Muscle layer of duodenum (tissue), 2 donors: ENCODE data around the gene HOXA4.

Experiments used
- H3K27ac ChIP-seq: one replicate; pipeline ENCODE4 v1.7.0; 2013; ENCODE audit warnings: mild to moderate bottlenecking, low read length
- H3K27me3 ChIP-seq: one replicate; pipeline ENCODE4 v1.7.0; 2013; ENCODE audit warnings: low read depth, mild to moderate bottlenecking, control low read depth, low read length
- H3K36me3 ChIP-seq, 2 donors: one replicate each; pipeline ENCODE4 v1.7.0; 2013; ENCODE audit warnings: low read length in 2 of 2, control low read depth in 1 of 2, mild to moderate bottlenecking in 1 of 2; ENCODE audit not compliant: insufficient read depth in 2 of 2, control insufficient read depth in 1 of 2
- H3K4me1 ChIP-seq, 2 donors: one replicate each; pipeline ENCODE4 v1.7.0; 2013; ENCODE audit warnings: low read length in 2 of 2, mild to moderate bottlenecking in 2 of 2, control low read depth in 1 of 2, moderate library complexity in 1 of 2; ENCODE audit not compliant: insufficient read depth in 2 of 2, control insufficient read depth in 1 of 2
- H3K4me3 ChIP-seq, 2 donors: one replicate each; pipeline ENCODE4 v1.7.0; 2013; ENCODE audit warnings: low read length in 2 of 2, low read depth in 1 of 2, mild to moderate bottlenecking in 1 of 2
- H3K9me3 ChIP-seq, 2 donors: one replicate each; pipeline ENCODE4 v1.7.0; 2013; ENCODE audit warnings: low read length in 2 of 2, control low read depth in 1 of 2, mild to moderate bottlenecking in 1 of 2; ENCODE audit not compliant: control insufficient read depth in 1 of 2
- donor health status: healthy.

Gene HOXA4

GRCh38 chr7:27167916-27168264 is 37.3 kb upstream of the HOXA4 start:
- Histone ChIP-seq H3K27me3 (peaks cover 91% of the 10 kb centered on the region), H3K9me3 (no peaks in the 10 kb centered on the region), H3K4me3 (no peak overlapping the region), H3K27ac (no peak overlapping the region), H3K36me3 (no peaks in the 10 kb centered on the region), H3K4me1 (peaks cover 0 to 43% of the 10 kb centered on the region in 2 donors)

- Histone ChIP-seq H3K4me3 (no peak overlapping the region), H3K4me1 (peaks cover 0 to 40% of the 10 kb centered on the region in 2 donors), H3K9me3 (no peaks in the 10 kb centered on the region), H3K27ac (no peak overlapping the region), H3K36me3 (no peaks in the 10 kb centered on the region), H3K27me3 (peaks cover 86% of the 10 kb centered on the region)
Observed at GRCh38 chr7:27166531-27167505, 36.3 kb upstream of the HOXA4 start.

GRCh38 chr7:27165996-27166530 is 35.5 kb upstream of the HOXA4 start:
- Histone ChIP-seq H3K36me3 (no peaks in the 10 kb centered on the region), H3K4me1 (peaks cover 0 to 47% of the 10 kb centered on the region in 2 donors), H3K27me3 (peaks cover 80% of the 10 kb centered on the region), H3K4me3 (no peak overlapping the region), H3K9me3 (no peaks in the 10 kb centered on the region), H3K27ac (no peak overlapping the region)

GRCh38 chr7:27165089-27165995 is 34.8 kb upstream of the HOXA4 start, which contains the start of gene HOXA9:
Gene HOXA9, minus strand, starts transcription at chr7:27165537. Its CDS starts 80 bp downstream, at chr7:27165457.
- no peaks in the 10 kb centered on the region for H3K9me3 ChIP-seq
- H3K4me1 ChIP-seq = peaks cover 0 to 55% of the 10 kb centered on the region in 2 donors
- H3K27me3 ChIP-seq = peaks cover 77% of the 10 kb centered on the region
- H3K36me3 ChIP-seq = no peaks in the 10 kb centered on the region
- no peak within 1 kb of the TSS for H3K27ac ChIP-seq
- H3K4me3 ChIP-seq = peak within 1 kb of the TSS in 1 of 2 donors; percentile 34

- Histone ChIP-seq H3K9me3 (no peaks in the 10 kb centered on the region), H3K4me1 (peaks cover 0 to 53% of the 10 kb centered on the region in 2 donors), H3K4me3 (peak overlapping the region in 1 of 2 donors; percentile 34), H3K36me3 (no peaks in the 10 kb centered on the region), H3K27me3 (peaks cover 81% of the 10 kb centered on the region), H3K27ac (no peak overlapping the region)
Observed at GRCh38 chr7:27164367-27165088, 34.0 kb upstream of the HOXA4 start.

GRCh38 chr7:27164045-27164366 is 33.4 kb upstream of the HOXA4 start:
- no peaks in the 10 kb centered on the region for H3K9me3 ChIP-seq
- H3K4me1 ChIP-seq = peaks cover 0 to 48% of the 10 kb centered on the region in 2 donors
- H3K27me3 ChIP-seq = peaks cover 83% of the 10 kb centered on the region
- H3K4me3 ChIP-seq = peak overlapping the region in 1 of 2 donors; percentile 29
- H3K36me3 ChIP-seq = no peaks in the 10 kb centered on the region
- H3K27ac ChIP-seq = no peak overlapping the region

- Histone ChIP-seq H3K4me3 (no peak overlapping the region), H3K4me1 (peaks cover 0 to 44% of the 10 kb centered on the region in 2 donors), H3K27me3 (peaks cover 83% of the 10 kb centered on the region), H3K9me3 (no peaks in the 10 kb centered on the region), H3K27ac (no peak overlapping the region), H3K36me3 (no peaks in the 10 kb centered on the region)
Observed at GRCh38 chr7:27163288-27164044, 32.9 kb upstream of the HOXA4 start.

GRCh38 chr7:27162561-27163287 is 32.2 kb upstream of the HOXA4 start:
- Histone ChIP-seq H3K9me3 (no peaks in the 10 kb centered on the region), H3K4me3 (no peak overlapping the region), H3K36me3 (no peaks in the 10 kb centered on the region), H3K4me1 (peaks cover 0 to 44% of the 10 kb centered on the region in 2 donors), H3K27me3 (peaks cover 83% of the 10 kb centered on the region), H3K27ac (no peak overlapping the region)

- no peak overlapping the region for H3K27ac ChIP-seq
- peaks cover 83% of the 10 kb centered on the region for H3K27me3 ChIP-seq
- no peak overlapping the region for H3K4me3 ChIP-seq
- H3K4me1 ChIP-seq = peaks cover 0 to 47% of the 10 kb centered on the region in 2 donors
- H3K9me3 ChIP-seq = no peaks in the 10 kb centered on the region
- H3K36me3 ChIP-seq = no peaks in the 10 kb centered on the region
Observed at GRCh38 chr7:27161721-27162560, 31.4 kb upstream of the HOXA4 start.
